Endothelial cell of umbilical vein (primary cell): ENCODE measurements around the gene NECTIN2. TPM values are rescaled to one million over a fixed set of nuclear protein-coding genes. Genes with fewer than 3 reads are reported as not detected.

Source experiments
- BruUV-seq: library from RNA; stranded (reverse); fragments of 400-500 nt; replicated peaks from 2 replicates; lab custom pipeline; 2021; lab: Mats Ljungman, UMichigan
- CTCF ChIA-PET: fragments of 300-600, 350-600 bp; sonication (Branson Sonifier 250); formaldehyde crosslinking; loops from one replicate; lab custom pipeline; 2021; ENCODE audit warnings: antibody characterized with exemption, inconsistent platforms; lab: Charles Lee
- POLR2A ChIA-PET: fragments of 300-600, 350-600 bp; sonication (Branson Sonifier 250); formaldehyde crosslinking; loops from one replicate; lab custom pipeline; 2021; ENCODE audit warnings: antibody characterized with exemption, inconsistent platforms; lab: Charles Lee
- DNase-seq: peaks from one replicate; pipeline ENCODE4 v3.0.0-alpha.2; 2011; ENCODE audit warnings: low read depth, low spot score
- FAIRE-seq: peaks from 2 replicates; lab custom pipeline; 2011; peaks lifted over from hg19 to GRCh38; lab: Jason Lieb, UNC
- H2AFZ ChIP-seq: 2 replicates; pipeline ENCODE4 v1.6.0; 2012; ENCODE audit warnings: low read depth, low read length, control low read depth, inconsistent platforms
- H3K27ac ChIP-seq: 2 replicates; pipeline ENCODE4 v1.5.1; 2011; ENCODE audit warnings: low read depth, mild to moderate bottlenecking, control low read depth, low read length, moderate library complexity; ENCODE audit not compliant: insufficient read depth
- H3K27me3 ChIP-seq, 2 experiments: 2 replicates each; pipeline versions ENCODE4 v1.6.0 to v1.6.1; 2011; ENCODE audit warnings: low read length in 2 of 2, mixed read lengths in 1 of 2; ENCODE audit not compliant: control insufficient read depth in 2 of 2, insufficient read depth in 2 of 2
- H3K36me3 ChIP-seq, 2 experiments: 2 replicates in 1 of 2; 3 replicates in 1 of 2; pipeline ENCODE4 v1.5.1; 2011; ENCODE audit warnings: low read length in 2 of 2, mild to moderate bottlenecking in 1 of 2, moderate library complexity in 1 of 2; ENCODE audit not compliant: control insufficient read depth in 2 of 2, insufficient read depth in 2 of 2; ENCODE audit errors: extremely low read depth in 1 of 2
- H3K4me1 ChIP-seq: 3 replicates; pipeline ENCODE4 v1.5.1; 2011; ENCODE audit warnings: mild to moderate bottlenecking, low read length; ENCODE audit not compliant: control insufficient read depth, insufficient read depth; ENCODE audit errors: extremely low read depth
- H3K4me2 ChIP-seq: 2 replicates; pipeline ENCODE4 v1.6.1; 2011; ENCODE audit warnings: low read length, control low read depth, mixed read lengths; ENCODE audit not compliant: insufficient read depth
- H3K4me3 ChIP-seq, 3 experiments: fragments of 200-600 bp in 1 of 3; sonication (generic), shearing (Covaris generic) in 1 of 3; replicated peaks in 1 of 3; 2 replicates each; pipeline ENCODE4 v1.5.1; 2011 to 2016; ENCODE audit warnings: control low read depth in 3 of 3, low read length in 3 of 3, mild to moderate bottlenecking in 2 of 3, inconsistent platforms in 1 of 3, low read depth in 1 of 3, moderate library complexity in 1 of 3; ENCODE audit not compliant: insufficient read depth in 1 of 3
- H3K79me2 ChIP-seq: 2 replicates; pipeline ENCODE4 v1.6.0; 2012; ENCODE audit warnings: low read length, inconsistent platforms; ENCODE audit not compliant: control insufficient read depth, insufficient read depth
- H3K9ac ChIP-seq: replicated peaks from 2 replicates; pipeline ENCODE3; 2011; ENCODE audit warnings: low read length, control low read depth; ENCODE audit not compliant: insufficient read depth; ENCODE audit errors: extremely low read depth
- H3K9me1 ChIP-seq: replicated peaks from 3 replicates; pipeline ENCODE4 v1.6.0; 2011; ENCODE audit warnings: mild to moderate bottlenecking, low read length; ENCODE audit not compliant: control insufficient read depth, insufficient read depth; ENCODE audit errors: extremely low read depth
- H3K9me3 ChIP-seq: replicated peaks from 2 replicates; pipeline ENCODE4 v1.5.1; 2012; ENCODE audit warnings: low read length, inconsistent platforms; ENCODE audit not compliant: control insufficient read depth, insufficient read depth
- H4K20me1 ChIP-seq: replicated peaks from 2 replicates; pipeline ENCODE3; 2011; ENCODE audit warnings: mild to moderate bottlenecking, low read length; ENCODE audit not compliant: control insufficient read depth, insufficient read depth; ENCODE audit errors: extremely low read depth
- CTCF ChIP-seq, 2 donors: IDR thresholded peaks; 1 replicate in 1 of 2; 2 replicates in 1 of 2; pipeline ENCODE4 v1.5.1; 2011; ENCODE audit warnings: low read length in 2 of 2, mild to moderate bottlenecking in 2 of 2, moderate library complexity in 2 of 2, control low read depth in 1 of 2, inconsistent platforms in 1 of 2, low read depth in 1 of 2; ENCODE audit not compliant: insufficient read depth in 1 of 2; ENCODE audit errors: extremely low read depth in 1 of 2
- EZH2 ChIP-seq: IDR thresholded peaks from 2 replicates; pipeline ENCODE4 v1.6.1; 2012; ENCODE audit warnings: borderline replicate concordance, low read depth, mild to moderate bottlenecking, moderate library complexity, low read length, inconsistent platforms; ENCODE audit not compliant: severe bottlenecking
- FOS ChIP-seq: IDR thresholded peaks from 2 replicates; pipeline ENCODE4 v1.6.1; 2011; ENCODE audit warnings: mild to moderate bottlenecking, low read length, moderate library complexity, borderline replicate concordance; ENCODE audit not compliant: insufficient read depth
- GATA2 ChIP-seq: IDR thresholded peaks from 2 replicates; pipeline ENCODE4 v1.7.0; 2011; ENCODE audit warnings: low read depth, mild to moderate bottlenecking, moderate library complexity, mixed read lengths, low read length; ENCODE audit not compliant: insufficient read length, insufficient read depth
- JUN ChIP-seq: IDR thresholded peaks from 2 replicates; pipeline ENCODE4 v1.6.1; 2011; ENCODE audit warnings: borderline replicate concordance, low read depth; ENCODE audit not compliant: insufficient read length, insufficient read depth
- MAX ChIP-seq: IDR thresholded peaks from 2 replicates; pipeline ENCODE4 v1.6.1; 2011; ENCODE audit not compliant: insufficient read depth, insufficient read length
- MYC ChIP-seq: IDR thresholded peaks from one replicate; pipeline ENCODE4 v1.6.1; 2011; ENCODE audit warnings: mild to moderate bottlenecking, low read depth, low read length
- POLR2A ChIP-seq: IDR thresholded peaks from 2 replicates; pipeline ENCODE4 v1.6.1; 2012; ENCODE audit warnings: low read depth, mild to moderate bottlenecking, control low read depth, low read length
- POLR2AphosphoS5 ChIP-seq: IDR thresholded peaks from 2 replicates; pipeline ENCODE4 v1.6.1; 2012; ENCODE audit warnings: low read depth, mild to moderate bottlenecking, control low read depth, low read length, moderate library complexity; ENCODE audit not compliant: insufficient read depth
- dilution Hi-C: fragments of 300-500 bp; cut with MboI; formaldehyde crosslinking; loops from one replicate; pipeline ENCODE4 v1.15.0; 2019; ENCODE audit warnings: low sequenced_read_pairs; ENCODE audit not compliant: extremely low pct_ligation_motif_present
- intact Hi-C: fragments of 100-400 bp; cut with micrococcal nuclease; formaldehyde crosslinking; loops from one replicate; pipeline ENCODE4 v1.10.0; 2022
- polyA plus RNA-seq, 4 experiments: library from polyadenylated mRNA; depleted of rRNA in 3 of 4; stranded (reverse) in 3 of 4; unstranded in 1 of 4; fragments of >200 nt; gene quantifications; 2 replicates each; pipeline versions ENCODE4 v1.2.1 to v1.2.3, GENCODE V29; 2011 to 2012; ENCODE audit warnings: missing spikeins in 1 of 4
- total RNA-seq: library from RNA; stranded (reverse); gene quantifications from 2 replicates; pipeline ENCODE4 v1.2.3, GENCODE V29; 2021

The NECTIN2 gene
- total and polyA plus RNA-seq, 2 donors (not counting 3 experiments of a cell fraction or from before 2014, with no cell fraction given) = 211 to 238 TPM

GRCh38 chr19:44848812-44849447 is 2.8 kb downstream of the NECTIN2 start:
- H4K20me1 ChIP-seq = no peaks in the 10 kb centered on the region
- POLR2A ChIA-PET = interaction anchor here (0.6 to 1.5 kb wide), 3 partner anchors 7 to 42 kb away, joined by 3 to 6 read pairs (median 4); no protein-coding TSS in a partner anchor

More at GRCh38 chr19:44848812-44849447, 2.8 kb downstream of the NECTIN2 start:
- H3K27me3 ChIP-seq = no peaks in the 10 kb centered on the region
- peaks cover 38% of the 10 kb centered on the region for H3K4me1 ChIP-seq
- peaks cover 76% of the 10 kb centered on the region for H3K79me2 ChIP-seq
- dilution Hi-C loops (no loop called here), intact Hi-C loops (loop anchor here (1.0 to 5.0 kb wide), 5 partner anchors 7 to 262 kb away; no protein-coding TSS in a partner anchor)
- CTCF ChIA-PET = interaction anchor here (0.7 to 1.9 kb wide), 11 partner anchors 8 to 278 kb away, joined by 3 to 13 read pairs (median 4); partner anchors contain the start of gene APOE
- TF ChIP-seq POLR2A (no peak), POLR2AphosphoS5 (no peak), JUN (no peak), GATA2 (no peak), FOS (no peak), MYC (no peak), CTCF (IDR thresholded peaks at IDR 0.05; ENCODE audit: extremely low read depth in 1 of 2, insufficient read depth in 1 of 2, low read depth in 1 of 2, low read length in 2 of 2) (no peak), MAX (no peak), EZH2 (no peak)
- DNase-seq (peak; percentile 24), FAIRE-seq (peak; percentile 26)
- H3K4me2 ChIP-seq = peak overlapping the region; percentile 96
- H3K9me3 ChIP-seq = no peaks in the 10 kb centered on the region
- no TSS peak for BruUV-seq
- peak overlapping the region; percentile 50 to 96 (median 83) for H3K4me3 ChIP-seq
- peak overlapping the region; percentile 99 for H3K27ac ChIP-seq
- H3K9me1 ChIP-seq = no peaks in the 10 kb centered on the region
- H2AFZ ChIP-seq = no peak overlapping the region
- peaks cover 0 to 7% of the 10 kb centered on the region in 2 experiments for H3K36me3 ChIP-seq
- peak overlapping the region; percentile 96 for H3K9ac ChIP-seq
